ENCODE data around the gene DPP6. TPM values are rescaled to one million over a fixed set of nuclear protein-coding genes. Genes with fewer than 3 reads are reported as not detected.

The DPP6 gene
- total RNA-seq, 4 donors from 2014 or later, result 13.4 to 33.2 (median 26.8) TPM

GRCh38 chr7:154804449-154804848 is 752.3 kb downstream of the DPP6 start:
- intact Hi-C loops (cut with DNase I), result no loop called here
- H3K9me3 ChIP-seq, result no peaks in the 10 kb centered on the region
- peaks cover 0 to 19% (median 6%) of the 10 kb centered on the region in 4 donors for H3K36me3 ChIP-seq
- TF ChIP-seq POLR2A (IDR thresholded peaks at IDR 0.05; ENCODE audit: low read depth) (no peak), EP300 (IDR thresholded peaks at IDR 0.05) (no peak), CTCF (IDR thresholded peaks at IDR 0.05) (no peak), POLR2AphosphoS5 (IDR thresholded peaks at IDR 0.05) (no peak)
- no peak for DNase-seq (ENCODE audit: extremely low spot score)
- H3K27me3 ChIP-seq, result no peaks in the 10 kb centered on the region
- H3K27ac ChIP-seq (replicated peaks in 1 of 4), result no peak overlapping the region
- no peaks in the 10 kb centered on the region for H3K4me1 ChIP-seq
- WGBS, result 90% methylated on average over 3 of the region's 3 CpGs
- no peak overlapping the region for H3K4me3 ChIP-seq

- no peak overlapping the region for H3K27ac ChIP-seq (replicated peaks in 1 of 4)
- 73% methylated on average over 1 of the region's 1 CpG for WGBS
- intact Hi-C loops (cut with DNase I), result no loop called here
- peaks cover 0 to 15% (median 8%) of the 10 kb centered on the region in 4 donors for H3K36me3 ChIP-seq
- no peaks in the 10 kb centered on the region for H3K27me3 ChIP-seq
- no peaks in the 10 kb centered on the region for H3K4me1 ChIP-seq
- H3K4me3 ChIP-seq, result no peak overlapping the region
- TF ChIP-seq POLR2A (IDR thresholded peaks at IDR 0.05; ENCODE audit: low read depth) (no peak), EP300 (IDR thresholded peaks at IDR 0.05) (no peak), POLR2AphosphoS5 (IDR thresholded peaks at IDR 0.05) (no peak), CTCF (IDR thresholded peaks at IDR 0.05) (no peak)
- H3K9me3 ChIP-seq, result peaks cover 0 to 28% (median 17%) of the 10 kb centered on the region in 4 donors
- DNase-seq (ENCODE audit: extremely low spot score), result no peak
Measured at GRCh38 chr7:154812027-154812426, 759.8 kb downstream of the DPP6 start.

GRCh38 chr7:154817224-154817896 is 765.2 kb downstream of the DPP6 start:
- intact Hi-C loops (cut with DNase I), result no loop called here
- no peak for TF ChIP-seq EP300 (IDR thresholded peaks at IDR 0.05)
- TF ChIP-seq CTCF (IDR thresholded peaks at IDR 0.05), result no peak
- no peak for TF ChIP-seq POLR2AphosphoS5 (IDR thresholded peaks at IDR 0.05)
- TF ChIP-seq POLR2A (IDR thresholded peaks at IDR 0.05; ENCODE audit: low read depth), result no peak
- WGBS, result 80% methylated on average over 7 of the region's 7 CpGs

GRCh38 chr7:154827007-154827406 is 774.8 kb downstream of the DPP6 start:
- Histone ChIP-seq H3K9me3 (no peaks in the 10 kb centered on the region), H3K4me1 (no peaks in the 10 kb centered on the region), H3K27ac (replicated peaks in 1 of 4) (no peak overlapping the region), H3K36me3 (no peaks in the 10 kb centered on the region), H3K27me3 (no peaks in the 10 kb centered on the region), H3K4me3 (no peak overlapping the region)
- DNase-seq (ENCODE audit: extremely low spot score), result no peak
- 42% methylated on average over 2 of the region's 2 CpGs for WGBS
- TF ChIP-seq EP300 (IDR thresholded peaks at IDR 0.05) (no peak), POLR2AphosphoS5 (IDR thresholded peaks at IDR 0.05) (no peak), POLR2A (IDR thresholded peaks at IDR 0.05; ENCODE audit: low read depth) (no peak), CTCF (IDR thresholded peaks at IDR 0.05) (no peak)
- intact Hi-C loops (cut with DNase I), result no loop called here

More at GRCh38 chr7:154817224-154817896, 765.2 kb downstream of the DPP6 start:
- Histone ChIP-seq H3K4me1 (no peaks in the 10 kb centered on the region), H3K9me3 (peaks cover 0 to 5% (median 3%) of the 10 kb centered on the region in 4 donors), H3K27me3 (no peaks in the 10 kb centered on the region), H3K36me3 (peaks cover 0 to under 1% (median 0%) of the 10 kb centered on the region in 4 donors), H3K4me3 (no peak overlapping the region), H3K27ac (replicated peaks in 1 of 4) (no peak overlapping the region)
- no peak for DNase-seq (ENCODE audit: extremely low spot score)
